Measurements from ENCODE around the gene BMP2K.

Gene BMP2K

DNA sequence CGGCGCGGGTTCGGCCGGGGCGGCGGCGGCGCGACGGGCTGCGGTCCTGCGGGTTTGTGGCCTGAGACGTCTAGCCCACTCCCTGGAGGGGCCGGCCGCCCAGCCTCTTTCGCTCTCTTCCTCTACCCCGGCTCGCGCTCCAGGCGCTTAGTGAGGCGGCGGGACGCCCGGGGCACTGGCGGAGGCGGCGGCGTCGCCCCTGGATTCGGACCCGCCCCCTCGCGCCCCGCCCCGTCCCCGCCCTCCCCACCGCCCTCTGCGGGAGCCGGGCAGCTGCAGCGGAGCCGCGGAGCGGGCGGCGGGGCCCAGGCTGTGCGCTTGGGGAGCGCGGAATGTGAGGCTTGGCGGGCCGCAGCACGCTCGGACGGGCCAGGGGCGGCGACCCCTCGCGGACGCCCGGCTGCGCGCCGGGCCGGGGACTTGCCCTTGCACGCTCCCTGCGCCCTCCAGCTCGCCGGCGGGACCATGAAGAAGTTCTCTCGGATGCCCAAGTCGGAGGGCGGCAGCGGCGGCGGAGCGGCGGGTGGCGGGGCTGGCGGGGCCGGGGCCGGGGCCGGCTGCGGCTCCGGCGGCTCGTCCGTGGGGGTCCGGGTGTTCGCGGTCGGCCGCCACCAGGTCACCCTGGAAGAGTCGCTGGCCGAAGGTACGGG lies at the start of gene BMP2K:
Gene BMP2K, plus strand, starts transcription at position 272 of the 650 bp plus-strand sequence. Its CDS starts 194 bp downstream, at position 466.
- peak; percentile 69 to 84 for DNase-seq

DNA sequence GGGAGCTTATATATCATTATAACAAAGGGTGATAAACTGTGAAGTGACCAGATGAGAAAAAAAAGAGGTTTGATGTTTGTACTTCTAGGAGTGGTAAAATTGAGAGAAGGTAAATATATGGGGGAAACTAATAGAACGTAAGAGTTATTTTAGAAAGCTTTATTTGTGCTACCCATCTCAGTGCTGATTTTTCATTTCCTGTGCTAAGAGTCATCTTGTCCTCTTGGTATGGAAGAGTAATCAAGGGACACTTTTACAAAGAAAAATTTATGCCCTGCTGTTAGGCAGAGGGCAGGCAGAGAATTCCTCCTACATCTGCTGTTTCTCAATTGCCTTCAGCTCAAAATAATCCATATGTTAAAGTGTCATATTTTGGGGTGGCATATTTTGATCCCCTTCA lies 49.6 kb upstream of the BMP2K start:
- no peak for DNase-seq

DNA sequence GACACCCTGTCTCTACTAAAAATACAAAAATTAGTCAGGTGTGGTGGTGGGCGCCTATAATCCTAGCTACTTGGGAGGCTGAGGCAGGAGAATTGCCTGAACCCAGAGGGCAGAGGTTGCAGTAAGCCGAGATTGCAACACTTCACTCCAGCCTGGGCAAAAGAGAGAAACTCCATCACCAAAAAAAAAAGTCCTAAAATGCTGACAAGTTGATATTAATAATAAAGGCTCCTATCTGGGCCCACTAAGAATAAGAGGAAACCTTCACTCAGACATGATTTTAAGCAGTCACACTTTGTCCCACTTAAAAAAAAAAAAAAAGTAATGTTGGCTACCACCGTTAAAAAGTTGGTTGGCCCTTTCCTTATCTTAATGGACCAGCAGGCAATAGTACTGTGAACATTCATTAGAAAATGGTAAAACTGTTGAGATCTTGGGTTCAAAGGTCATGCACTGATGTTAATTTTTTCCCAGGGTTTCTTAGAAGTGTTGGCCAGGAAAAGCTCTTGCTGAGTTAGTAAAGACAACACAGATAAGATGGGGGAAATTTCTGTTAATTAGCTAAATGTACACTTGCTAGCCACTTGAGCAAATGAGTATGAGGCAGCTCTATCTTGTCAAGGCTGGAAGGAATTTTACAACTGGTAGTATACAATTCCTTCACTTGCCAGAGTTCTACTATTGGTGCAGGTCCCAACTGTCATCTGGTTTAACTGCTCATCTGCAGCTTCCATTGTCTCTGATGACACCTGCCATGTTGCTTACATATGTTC lies 43.6 kb upstream of the BMP2K start:
- DNase-seq = no peak

DNA sequence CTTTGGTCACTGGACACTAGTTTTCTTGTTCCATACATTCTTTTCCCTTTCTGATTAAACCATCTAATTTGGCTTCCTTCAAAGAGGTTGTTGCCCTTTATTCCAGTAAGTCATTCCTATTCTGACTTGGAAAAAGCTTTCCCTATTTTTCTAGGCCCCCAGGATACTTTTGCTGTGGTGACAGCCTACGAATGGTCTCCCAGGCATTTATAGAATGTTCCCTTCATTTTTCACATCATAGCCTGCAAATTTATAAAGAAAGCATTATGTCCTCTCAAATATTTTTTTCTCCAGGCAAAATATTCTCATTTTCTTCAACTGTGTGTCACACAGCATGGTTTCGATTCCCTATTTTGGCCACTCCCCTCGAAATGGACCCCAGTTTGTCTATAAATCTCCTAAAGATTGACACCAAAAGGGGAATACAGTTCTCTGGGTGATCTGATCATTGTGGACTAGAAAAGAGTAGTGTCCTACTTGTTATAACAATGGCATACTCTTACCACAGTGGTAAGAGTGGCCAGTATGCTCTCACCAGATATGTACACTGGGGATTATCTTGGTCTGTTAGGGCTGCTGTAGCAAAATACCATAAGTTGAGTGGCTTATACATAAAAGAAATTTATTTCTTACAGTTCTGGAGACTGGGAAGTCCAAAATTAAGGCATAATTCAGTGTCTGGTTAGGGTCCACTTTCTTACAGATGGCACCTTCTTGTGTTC lies 41.5 kb upstream of the BMP2K start:
- no peak for DNase-seq

DNA sequence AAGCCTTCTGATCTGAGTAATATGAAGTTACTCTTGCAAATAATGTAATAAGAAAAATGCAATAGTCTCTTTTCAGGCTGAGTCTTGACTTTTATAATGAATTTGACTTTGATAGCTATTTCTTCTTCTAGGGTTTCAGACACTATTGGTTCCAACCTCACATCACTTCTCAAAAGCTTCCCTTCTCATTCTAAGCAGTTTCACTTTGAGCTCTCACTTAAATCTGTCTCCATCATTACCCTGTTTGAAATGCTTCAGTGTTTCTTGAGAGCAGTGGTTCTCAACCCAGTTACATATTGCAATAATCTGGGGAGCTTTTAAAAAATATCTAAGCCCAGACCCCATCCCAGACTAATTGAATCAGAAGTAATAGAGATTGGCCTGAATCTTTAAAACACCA lies 40.5 kb upstream of the BMP2K start:
- DNase-seq = no peak

DNA sequence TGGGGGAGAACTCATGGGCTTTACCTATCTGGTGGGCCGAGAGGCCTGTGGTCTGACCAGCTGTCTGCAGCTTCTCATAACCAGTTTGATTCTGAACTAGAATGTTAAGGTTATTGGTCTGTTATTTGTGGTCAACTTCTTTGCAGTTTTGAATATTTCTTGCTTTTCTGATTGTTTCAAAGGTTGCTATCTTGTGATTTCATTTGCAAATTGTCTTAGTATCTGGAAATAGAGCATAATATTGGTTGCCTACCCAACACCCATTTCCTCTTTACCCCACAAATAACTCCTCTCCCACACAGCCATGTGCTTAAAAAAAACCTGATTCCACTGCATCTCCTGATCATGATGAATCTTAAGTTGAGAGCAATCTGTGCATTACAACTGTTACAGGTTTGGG lies 39.1 kb upstream of the BMP2K start:
- DNase-seq = no peak

DNA sequence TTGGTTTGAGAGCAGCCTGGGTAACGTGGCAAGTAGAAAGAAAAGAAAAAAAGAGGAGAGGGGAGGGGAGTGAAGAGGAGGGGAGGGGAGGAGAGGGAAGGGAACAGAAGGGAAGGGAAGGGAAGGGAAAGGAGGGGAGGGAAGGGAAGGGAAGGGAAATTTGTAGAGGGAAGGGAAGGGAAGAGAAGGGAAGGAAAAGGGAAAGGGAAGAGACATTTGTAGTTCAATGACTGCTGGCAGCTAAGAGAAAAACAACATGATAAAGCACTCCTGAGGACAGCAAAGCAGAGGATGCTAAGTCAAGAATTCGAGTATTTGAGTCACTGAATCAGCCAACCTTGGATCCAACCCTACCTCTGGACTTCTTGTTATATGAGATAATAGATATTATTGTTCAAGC lies 38.2 kb upstream of the BMP2K start:
- DNase-seq = no peak

DNA sequence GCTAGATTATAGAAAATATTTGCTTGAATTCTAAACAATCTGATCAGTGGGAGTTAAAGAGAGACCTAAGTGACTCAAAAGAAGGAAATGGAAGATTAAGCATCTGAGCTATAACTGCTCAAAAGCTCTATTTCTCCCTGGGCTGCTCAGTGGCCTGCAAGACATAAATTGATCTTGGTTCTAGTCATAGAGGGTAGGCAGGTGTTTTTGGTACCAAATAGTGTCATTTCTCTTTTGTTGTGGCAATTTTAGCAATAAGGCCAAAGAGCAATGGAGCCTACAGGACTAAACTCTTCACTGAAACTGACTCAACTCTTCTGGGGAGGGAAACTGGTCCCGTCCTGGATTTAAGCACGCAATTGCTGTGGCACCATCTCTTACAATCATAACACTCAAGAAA lies 33.9 kb upstream of the BMP2K start:
- no peak for DNase-seq

DNA sequence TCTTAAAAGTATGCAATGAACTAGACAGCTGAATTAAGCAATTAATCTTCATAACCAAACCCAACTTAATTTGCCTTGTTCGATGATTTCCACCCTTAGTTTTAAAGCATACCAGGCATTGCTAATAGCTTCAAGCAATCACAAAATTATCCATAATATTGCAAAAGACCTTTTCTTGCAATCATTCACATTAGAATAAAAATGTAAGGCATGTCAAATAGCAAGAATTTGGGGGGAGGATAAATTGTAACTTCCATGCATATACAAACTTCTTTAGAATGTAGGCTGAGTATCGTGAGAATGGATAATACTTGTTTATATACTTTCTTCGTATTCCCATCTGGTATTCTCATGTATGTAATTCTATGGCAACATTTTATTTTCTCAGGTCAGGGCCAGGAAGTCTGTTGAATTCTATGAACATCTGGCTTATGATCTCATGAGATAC lies 28.7 kb upstream of the BMP2K start:
- no peak for DNase-seq

DNA sequence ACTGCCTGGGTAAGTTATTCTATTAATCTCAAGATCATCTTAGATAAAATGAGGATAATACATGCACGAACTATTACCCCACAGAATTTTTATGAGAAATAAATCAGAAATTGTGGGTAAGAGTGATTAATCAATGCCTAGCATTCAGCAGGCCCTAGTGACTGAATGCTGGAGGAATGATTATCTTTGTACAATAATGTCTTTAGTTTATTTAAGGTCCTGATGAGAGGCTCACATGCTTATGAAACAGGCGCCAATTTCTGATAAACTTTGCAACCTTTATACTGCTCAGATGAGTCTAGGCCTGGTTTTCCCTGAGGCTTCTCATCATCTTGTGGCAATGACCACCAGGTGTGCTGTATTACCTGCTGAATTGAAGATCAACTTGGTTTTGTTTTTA lies 27.8 kb upstream of the BMP2K start:
- no peak for DNase-seq

DNA sequence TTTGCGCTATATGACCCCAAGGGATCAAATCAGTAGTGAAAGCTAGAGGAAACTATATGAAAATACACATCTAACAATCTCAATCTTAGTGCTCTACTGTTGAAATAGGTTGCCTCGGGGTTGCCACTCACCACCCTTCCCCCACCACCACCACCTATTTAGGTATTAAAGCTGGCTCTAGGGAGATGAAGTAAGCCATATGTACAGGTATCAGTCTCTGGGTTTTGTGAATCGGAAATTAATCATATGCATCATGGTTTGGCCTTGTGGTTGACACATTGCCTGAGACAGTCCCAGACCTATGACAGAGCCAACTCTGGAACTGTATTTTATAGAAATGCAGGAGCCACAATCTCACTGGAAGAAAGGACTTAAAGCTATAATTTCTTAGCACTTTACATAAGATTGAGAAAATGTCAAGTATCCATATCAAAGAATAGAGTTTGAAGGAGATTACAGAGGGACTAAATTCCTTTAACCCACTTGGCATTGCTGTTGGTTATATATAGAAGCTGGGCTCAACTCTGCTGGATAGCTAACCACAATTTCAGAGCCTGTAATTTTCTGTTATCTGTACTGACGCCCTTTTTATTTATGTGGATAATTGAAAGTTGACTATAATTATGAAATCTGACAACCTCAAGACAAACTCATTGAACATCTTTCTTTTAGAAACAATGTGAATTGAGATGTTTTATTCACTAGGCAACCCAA lies 26.7 kb upstream of the BMP2K start:
- no peak for DNase-seq

DNA sequence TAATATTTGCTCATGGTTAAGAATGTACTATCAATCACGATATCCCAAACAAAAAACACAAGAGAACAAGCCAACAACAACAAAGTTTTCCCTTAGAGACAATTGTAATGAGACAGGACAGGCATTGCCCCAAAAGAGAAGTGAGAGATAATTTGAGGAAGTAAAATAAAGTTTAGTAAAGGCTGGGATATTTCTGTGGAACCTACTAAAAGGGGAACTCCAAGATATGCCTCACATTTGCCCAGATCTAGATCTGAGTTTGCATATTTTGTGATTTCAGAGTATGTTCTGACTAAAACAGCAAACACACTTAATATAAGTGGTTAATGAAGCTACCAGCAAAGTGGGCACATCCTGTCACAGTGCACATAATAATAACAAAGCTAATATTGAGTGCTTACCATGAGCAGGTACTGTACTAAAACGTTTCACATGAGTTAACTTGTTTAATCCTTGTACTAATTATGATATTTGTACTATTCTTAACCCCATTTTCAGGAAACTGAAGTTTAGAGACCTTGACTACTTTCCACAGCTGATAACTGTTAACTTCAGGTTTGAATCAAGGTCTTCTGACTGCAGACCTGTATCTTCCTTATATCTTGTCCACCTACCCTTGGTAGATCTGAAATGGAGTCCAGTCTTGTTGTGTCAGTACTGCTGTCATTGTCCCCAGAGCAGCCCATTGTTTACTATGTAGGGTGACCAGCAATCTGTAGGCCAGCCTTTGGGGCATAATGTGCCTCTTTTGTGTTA lies 26.0 kb upstream of the BMP2K start:
- DNase-seq = no peak

DNA sequence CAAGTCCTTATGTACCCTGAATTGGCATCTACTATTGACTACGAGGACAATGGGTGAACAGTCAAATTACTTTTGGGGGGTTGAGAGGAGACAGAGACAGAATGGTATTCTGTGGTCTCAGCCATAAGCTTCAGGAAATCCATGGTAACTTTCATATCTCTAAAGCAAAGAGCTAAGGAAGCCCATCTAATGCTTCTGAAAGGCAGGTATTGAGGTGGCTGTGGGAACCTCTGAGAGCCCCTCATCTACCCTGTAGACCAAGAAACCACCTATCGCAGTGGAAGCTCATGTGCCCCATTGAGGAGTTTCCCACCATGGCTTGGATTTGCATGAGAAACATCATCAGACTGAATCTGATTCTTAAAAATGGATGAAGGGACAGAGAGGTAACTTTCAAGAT lies 23.1 kb upstream of the BMP2K start:
- DNase-seq = no peak

DNA sequence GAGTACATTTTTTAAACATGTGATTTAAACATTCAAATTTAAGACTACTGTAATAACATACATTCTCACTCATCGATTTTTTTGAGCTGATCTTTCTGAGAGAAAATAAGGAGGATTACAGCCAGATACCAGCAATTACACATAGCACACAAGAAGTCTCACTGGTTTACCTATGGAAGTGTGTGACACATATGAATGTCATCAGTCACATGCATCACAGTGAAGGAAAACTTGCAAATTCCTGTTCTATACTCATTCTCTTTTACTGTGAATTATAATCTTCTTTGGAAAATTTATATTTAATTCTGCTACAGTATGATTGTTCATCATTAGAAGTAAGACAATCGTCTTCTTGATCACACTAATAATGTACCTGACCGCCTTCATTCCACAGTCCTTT lies 21.3 kb upstream of the BMP2K start:
- DNase-seq = no peak

DNA sequence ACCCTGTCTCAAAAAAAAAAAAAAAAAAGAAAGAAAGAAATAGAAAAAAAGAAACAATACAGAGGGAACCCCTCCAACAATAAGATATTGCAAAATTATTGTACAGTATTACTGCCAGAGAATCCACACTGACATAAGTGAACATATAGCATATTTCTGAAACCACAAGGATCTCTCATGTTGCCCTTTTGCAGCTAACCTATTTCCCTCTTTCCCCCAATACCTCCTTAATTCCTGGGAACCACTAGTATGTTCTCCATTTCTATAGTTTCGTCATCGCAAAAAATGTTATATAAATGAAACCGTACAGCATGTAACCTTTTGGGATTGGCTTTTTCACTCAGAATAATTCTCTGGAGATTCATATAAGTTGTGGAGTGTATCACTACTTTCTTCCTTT lies 20.0 kb upstream of the BMP2K start:
- DNase-seq = no peak

DNA sequence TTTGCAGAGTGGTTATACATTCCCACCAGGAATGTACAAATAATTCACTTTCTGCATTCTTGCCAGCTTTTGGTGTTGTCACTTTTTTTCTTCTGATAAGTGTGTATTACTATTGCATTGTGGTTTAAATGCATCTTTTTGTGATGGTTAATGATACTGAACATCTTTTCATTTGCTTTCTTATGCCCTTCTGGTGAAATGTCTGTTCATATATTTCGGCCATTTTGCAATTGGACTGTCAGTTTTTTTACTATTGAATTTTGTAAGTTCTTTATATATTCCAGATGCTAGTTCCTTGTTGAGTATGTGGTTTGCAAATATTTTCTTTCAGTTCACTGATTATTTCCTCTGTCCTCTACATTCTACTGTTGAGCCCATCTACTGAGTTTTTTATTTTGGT lies 19.4 kb upstream of the BMP2K start:
- no peak for DNase-seq

DNA sequence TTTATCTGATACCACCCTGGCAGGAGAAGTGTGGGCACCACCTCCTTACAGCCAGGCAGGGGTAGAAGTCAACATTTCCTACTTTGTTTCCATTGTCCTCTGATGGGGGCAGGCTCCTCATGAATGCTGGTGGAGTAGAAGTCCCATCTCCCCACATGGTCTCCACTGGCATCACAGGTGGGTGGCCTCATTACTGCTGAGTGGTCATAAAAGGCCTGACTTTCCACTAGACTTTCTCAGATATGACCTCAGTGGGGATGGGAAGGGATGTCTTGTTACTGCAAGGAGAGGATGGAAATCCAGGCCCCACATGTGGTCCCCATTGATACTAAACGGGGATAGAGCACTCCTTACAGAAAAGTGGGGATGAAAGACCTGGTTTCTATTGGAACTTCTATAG lies 18.6 kb upstream of the BMP2K start:
- DNase-seq = no peak

DNA sequence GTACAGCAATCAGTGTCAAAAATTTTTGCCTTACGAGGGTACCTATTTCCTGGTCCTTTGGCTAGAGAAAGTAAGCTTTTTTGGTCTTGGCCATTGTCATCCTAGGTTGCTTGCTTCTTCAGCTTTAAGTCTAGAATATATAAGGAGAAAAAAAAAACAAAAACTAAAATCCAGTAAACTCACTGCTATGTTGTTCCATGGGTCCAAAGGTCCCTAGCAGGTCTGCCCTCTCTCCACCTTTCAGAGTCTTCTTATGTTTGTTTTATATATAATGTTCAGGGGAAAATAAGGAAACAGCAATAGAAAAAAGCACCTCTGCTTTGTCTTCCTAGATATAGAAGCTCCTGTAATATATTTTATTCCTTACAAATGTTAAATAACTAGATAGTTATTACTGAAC lies 18.1 kb upstream of the BMP2K start:
- DNase-seq = no peak

DNA sequence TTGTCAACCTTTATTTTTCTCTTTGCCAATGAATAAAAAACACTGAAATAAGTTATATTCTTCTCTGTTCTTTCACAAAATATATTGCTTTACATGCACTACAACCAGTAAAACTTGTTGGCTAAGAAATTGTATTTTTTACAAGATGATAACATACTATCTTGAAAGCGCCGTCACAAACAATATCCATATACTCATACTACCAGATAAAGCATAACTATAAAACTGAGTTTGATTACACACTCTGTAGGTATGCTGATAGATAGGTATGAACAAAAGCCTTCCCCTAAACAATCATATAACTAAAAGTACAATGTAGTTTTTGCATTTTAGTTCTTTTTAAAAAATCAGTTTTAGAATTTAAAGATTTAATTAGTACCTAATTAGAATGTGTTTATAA lies 13.6 kb upstream of the BMP2K start:
- DNase-seq = no peak

DNA sequence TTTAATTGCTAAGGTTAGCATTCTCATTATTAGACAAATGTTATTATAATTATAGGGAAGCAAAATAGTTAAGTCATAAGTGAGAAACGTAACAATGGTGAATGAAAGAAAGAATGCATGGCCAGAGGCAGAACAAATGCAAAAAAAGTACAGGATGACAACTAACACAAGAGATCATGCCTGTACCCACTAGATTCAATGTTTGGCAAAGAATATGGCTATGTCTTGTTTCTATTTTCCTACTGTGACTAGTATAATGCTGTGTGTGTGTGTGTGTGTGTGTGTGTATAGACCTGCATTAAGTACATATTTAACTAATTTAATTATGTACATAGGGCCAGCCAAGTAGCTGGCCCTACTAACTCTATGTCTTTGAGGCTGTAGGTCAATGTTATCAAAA lies 12.9 kb upstream of the BMP2K start:
- DNase-seq = no peak

DNA sequence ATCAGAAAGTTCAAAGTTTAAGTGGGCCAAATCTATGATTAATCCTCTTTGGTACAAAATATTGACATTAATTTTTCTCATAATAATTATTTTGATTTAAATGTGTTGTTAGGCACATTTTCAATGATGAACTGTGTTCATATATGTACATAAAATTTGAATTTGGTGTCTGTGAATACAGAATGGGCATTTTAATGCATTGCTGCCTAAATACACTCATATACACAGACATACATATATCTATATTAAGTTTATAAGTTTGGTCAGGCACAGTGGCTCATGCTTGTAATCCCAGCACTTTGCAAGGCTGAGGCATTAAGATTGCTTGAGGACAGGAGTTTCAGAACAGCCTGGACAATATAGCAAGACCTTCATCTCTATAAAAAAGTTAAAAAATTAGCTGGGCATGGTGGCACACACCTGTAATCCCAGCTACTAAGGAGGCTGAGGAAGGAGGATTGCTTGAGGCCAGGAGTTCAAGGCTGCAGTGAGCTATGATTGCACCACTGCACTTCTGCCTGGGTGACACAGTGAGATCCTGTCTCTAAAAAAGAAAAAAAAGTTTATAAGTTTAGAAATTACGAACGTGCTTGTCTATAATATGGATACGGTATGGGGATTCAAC lies 12.3 kb upstream of the BMP2K start:
- no peak for DNase-seq

DNA sequence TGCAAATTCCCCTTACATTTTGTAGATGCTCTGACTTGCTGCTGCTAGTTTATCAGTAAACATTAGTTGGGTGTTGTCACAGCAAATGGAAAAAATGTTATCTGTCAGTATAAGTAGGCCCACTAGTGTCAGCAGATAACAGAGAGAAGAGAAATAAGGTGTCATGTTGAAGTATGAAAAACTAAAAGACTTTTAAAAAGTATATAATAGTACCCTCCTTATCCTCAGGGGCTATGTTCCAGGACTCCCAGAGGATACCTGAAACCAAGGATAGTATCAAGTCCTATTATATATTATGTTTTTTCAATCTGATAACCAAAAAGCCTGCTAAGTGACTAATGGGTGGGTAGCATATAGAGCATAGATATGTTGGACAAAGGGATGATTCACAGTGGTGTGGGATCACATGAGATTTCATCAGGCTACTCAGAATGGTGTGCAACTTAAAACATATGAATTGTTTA lies 11.6 kb upstream of the BMP2K start:
- no peak for DNase-seq
